Sigmoid colon (tissue), 4 donors: Measurements from ENCODE around the gene MAPK1IP1L.
A peak's percentile ranks its signal among the peaks of the same experiment; 100 is the strongest.

Experiments used
- CTCF ChIP-seq, 4 experiments: fragments of 450-650 bp in 3 of 4; fragments of 200-600 bp in 1 of 4; IDR thresholded peaks; one replicate each; pipeline ENCODE4 v1.5.1; 2016 to 2019; ENCODE audit warnings: antibody characterized with exemption in 4 of 4, mild to moderate bottlenecking in 3 of 4, moderate library complexity in 2 of 4
- POLR2A ChIP-seq, 2 donors: fragments of 450-650 bp; IDR thresholded peaks; one replicate each; pipeline ENCODE4 v1.6.1; 2016; ENCODE audit warnings: antibody characterized with exemption in 2 of 2, mild to moderate bottlenecking in 2 of 2, moderate library complexity in 2 of 2
- POLR2AphosphoS5 ChIP-seq, 4 donors: sonication (generic); formaldehyde crosslinking; IDR thresholded peaks; one replicate each; pipeline ENCODE4 v1.6.1; 2017; ENCODE audit warnings: antibody characterized with exemption in 4 of 4

GRCh38 chr14:55071870-55072640, 20.6 kb downstream of the MAPK1IP1L start:
- no peak for TF ChIP-seq CTCF (IDR thresholded peaks at IDR 0.05)
- TF ChIP-seq POLR2AphosphoS5 (IDR thresholded peaks at IDR 0.05): peak in 3 of 4 donors; percentile 44 to 58 (median 54)
- no peak for TF ChIP-seq POLR2A (IDR thresholded peaks at IDR 0.05)
